Activated naive CD4-positive, alpha-beta T cell treated with anti-CD3 and anti-CD28 coated beads for 36 hours (primary cell): ENCODE data around the gene SELP. TPM values are rescaled to one million over a fixed set of nuclear protein-coding genes. Genes with fewer than 3 reads are reported as not detected.
A peak's percentile ranks its signal among the peaks of the same experiment; 100 is the strongest.

Experiments
- CTCF ChIA-PET: fragments of 350-600 bp; sonication (Branson Sonifier 250); formaldehyde crosslinking; loops from one replicate; lab custom pipeline; 2021; ENCODE audit warnings: antibody characterized with exemption; lab: Charles Lee
- DNase-seq: peaks from one replicate; pipeline ENCODE4 v3.0.0-alpha.2; 2020
- H3K27ac Mint-ChIP-seq: one replicate; pipeline ENCODE4 v1.8.0; 2021; ENCODE audit warnings: mild to moderate bottlenecking, mixed read lengths
- H3K27me3 Mint-ChIP-seq: one replicate; pipeline ENCODE4 v1.8.0; 2021; ENCODE audit warnings: low read depth, mixed read lengths
- H3K36me3 Mint-ChIP-seq: one replicate; pipeline ENCODE4 v1.8.0; 2021; ENCODE audit warnings: low read depth, mixed read lengths
- H3K4me1 Mint-ChIP-seq: one replicate; pipeline ENCODE4 v1.8.0; 2021; ENCODE audit warnings: low read depth, mixed read lengths
- H3K4me3 Mint-ChIP-seq: one replicate; pipeline ENCODE4 v1.8.0; 2021; ENCODE audit warnings: mild to moderate bottlenecking, moderate library complexity, mixed read lengths
- H3K9me3 Mint-ChIP-seq: one replicate; pipeline ENCODE4 v1.8.0; 2021; ENCODE audit warnings: mixed read lengths
- intact Hi-C: fragments of 100-400 bp; cut with micrococcal nuclease; formaldehyde crosslinking; loops from one replicate; pipeline ENCODE4 v1.15.1; 2023
- total RNA-seq, 2 experiments: library from RNA; stranded (reverse); gene quantifications; one replicate each; pipeline ENCODE4 v1.2.3, GENCODE V29; 2021

Gene SELP
- total RNA-seq, 2 experiments from 2014 or later, result 2.4 to 2.6 TPM

GRCh38 chr1:169546087-169546995 is 83.6 kb downstream of the SELP start:
- Mint-ChIP-seq H3K4me3 (no peak overlapping the region), H3K27ac (no peak overlapping the region), H3K27me3 (no peaks in the 10 kb centered on the region), H3K9me3 (no peaks in the 10 kb centered on the region), H3K36me3 (peaks cover 68% of the 10 kb centered on the region), H3K4me1 (no peaks in the 10 kb centered on the region)
- DNase-seq, result peak; percentile 48
- intact Hi-C loops, result loop anchor here (1.0 kb wide), 3 partner anchors 61 to 943 kb away; partner anchors contain the start of gene SLC19A2
- CTCF ChIA-PET, result interaction anchor here (0.6 to 2.8 kb wide), 13 partner anchors 12 to 1017 kb away, joined by 3 to 12 read pairs (median 4); partner anchors contain the start of gene F5

DNA sequence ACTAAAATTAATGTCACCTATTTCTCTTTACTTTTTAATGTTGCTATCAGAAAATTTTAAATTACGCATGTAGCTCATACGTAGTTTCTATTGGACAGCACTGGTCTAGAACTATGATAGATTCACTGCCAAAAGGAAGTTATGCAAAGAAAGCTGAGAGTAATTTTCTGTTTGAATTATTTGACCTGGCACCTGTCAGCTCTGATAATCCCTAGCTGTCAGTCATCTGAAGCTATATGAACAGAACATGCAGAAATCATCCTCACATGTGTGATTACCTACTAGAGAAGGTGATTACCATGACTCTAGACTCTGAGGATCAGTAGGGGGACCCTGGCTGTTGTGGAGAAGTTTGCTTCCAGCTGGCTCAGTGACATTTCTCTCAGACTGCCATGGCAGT is 84.5 kb downstream of the SELP start:
- Mint-ChIP-seq H3K27ac (no peak overlapping the region), H3K4me1 (no peaks in the 10 kb centered on the region), H3K9me3 (no peaks in the 10 kb centered on the region), H3K36me3 (peaks cover 62% of the 10 kb centered on the region), H3K4me3 (no peak overlapping the region), H3K27me3 (no peaks in the 10 kb centered on the region)
- intact Hi-C loops, result no loop called here
- no peak for DNase-seq
- CTCF ChIA-PET, result interaction anchor here (1.6 to 2.8 kb wide), 3 partner anchors 18 to 167 kb away, joined by 4 to 11 read pairs (median 6); partner anchors contain the start of gene F5

DNA sequence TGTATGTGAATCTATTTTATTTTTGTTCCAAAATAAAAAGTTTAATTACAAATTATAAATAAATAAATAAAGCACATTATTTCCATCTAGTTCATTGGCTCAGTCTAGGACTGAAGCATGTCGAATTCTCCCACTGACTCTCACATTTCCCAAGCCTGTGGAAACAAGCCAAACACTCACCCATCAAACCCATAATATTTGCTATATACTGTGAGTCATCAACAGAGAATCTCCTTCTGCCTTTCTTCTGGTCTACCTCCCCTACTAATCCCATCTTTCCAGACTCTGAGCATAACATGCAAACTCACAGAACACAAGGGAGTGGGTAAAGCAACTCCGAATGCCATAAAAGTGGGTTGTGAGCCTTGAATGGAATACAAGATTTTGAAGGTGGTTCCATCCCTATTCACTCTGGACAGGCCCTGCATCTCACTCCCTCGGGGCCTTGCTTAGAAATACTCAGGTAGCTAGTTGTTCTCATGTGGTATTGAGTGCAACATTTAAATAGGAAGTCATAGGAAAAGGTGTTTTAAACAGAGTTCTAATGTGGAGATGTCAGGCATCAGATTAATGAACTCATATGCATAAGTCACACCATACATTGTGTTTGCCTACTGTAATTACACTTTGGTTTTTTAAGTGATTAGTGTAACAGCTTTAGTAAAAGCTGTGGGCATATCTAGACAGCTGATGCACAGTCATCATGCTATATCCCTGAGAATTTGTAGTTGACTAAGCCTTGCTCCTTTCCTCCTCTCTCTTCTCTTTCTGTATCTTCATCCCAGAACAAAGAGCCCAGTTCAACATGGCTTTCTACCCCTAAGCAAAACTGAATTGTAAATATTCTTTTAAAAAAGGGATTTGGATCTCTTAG is 90.7 kb downstream of the SELP start:
- H3K36me3 Mint-ChIP-seq, result peaks cover 59% of the 10 kb centered on the region
- intact Hi-C loops, result no loop called here
- H3K4me1 Mint-ChIP-seq, result no peaks in the 10 kb centered on the region
- DNase-seq, result no peak
- CTCF ChIA-PET, result no interaction called here
- no peaks in the 10 kb centered on the region for H3K9me3 Mint-ChIP-seq
- no peaks in the 10 kb centered on the region for H3K27me3 Mint-ChIP-seq
- H3K27ac Mint-ChIP-seq, result no peak overlapping the region
- no peak overlapping the region for H3K4me3 Mint-ChIP-seq

Other genes starting within 250 kb of the SELP start
- under 1 TPM in 1 of 2 experiments, not detected in 1; 0.17 TPM for gene CCDC181, start 202.7 kb downstream of the SELP start, total RNA-seq
- gene SLC19A2, start 144.2 kb downstream of the SELP start, total RNA-seq, result 1 to 10 TPM; 3.2 to 3.6 TPM
- 10 to 100 TPM; 58.6 to 59.1 TPM for gene F5, start 43.6 kb downstream of the SELP start, total RNA-seq
- 100 to 1,000 TPM; 362 to 365 TPM for gene SELL, start 81.5 kb upstream of the SELP start, total RNA-seq
- gene SELE, start 104.0 kb upstream of the SELP start, total RNA-seq, result not detected
- 10 to 100 TPM; 10.6 to 11.1 TPM for gene METTL18, start 164.8 kb upstream of the SELP start, total RNA-seq